SU-DHL-6 (cell line): ENCODE measurements around the gene RYR2.

Source experiments
- H2AFZ ChIP-seq: fragments of 200-600 bp; sonication (generic); 2 replicates; pipeline ENCODE4 v1.6.1; 2014; ENCODE audit warnings: low read depth, mild to moderate bottlenecking, moderate library complexity, mixed read lengths, antibody characterized with exemption, low read length; ENCODE audit not compliant: severe bottlenecking
- H3F3A ChIP-seq: fragments of 200-600 bp; shearing (Covaris generic); 2 replicates; pipeline ENCODE4 v1.6.0; 2016; ENCODE audit warnings: antibody characterized with exemption, mild to moderate bottlenecking; ENCODE audit not compliant: insufficient read depth
- H3K27ac ChIP-seq: fragments of 200-600 bp; sonication (generic); 2 replicates; pipeline ENCODE4 v1.5.1; 2016; ENCODE audit warnings: low read depth, mild to moderate bottlenecking, low read length, moderate library complexity, mixed read lengths
- H3K27me3 ChIP-seq: fragments of 200-600 bp; sonication (generic), shearing (Covaris generic); 2 replicates; pipeline ENCODE4 v1.6.0; 2014; ENCODE audit warnings: mild to moderate bottlenecking, low read length
- H3K36me3 ChIP-seq: fragments of 200-600 bp; sonication (generic); 2 replicates; pipeline ENCODE4 v1.6.1; 2014; ENCODE audit warnings: mild to moderate bottlenecking, low read length, mixed read lengths
- H3K4me2 ChIP-seq: fragments of 300-600, 200-600 bp; shearing (Covaris generic), sonication (generic); 2 replicates; pipeline ENCODE4 v1.6.0; 2014; ENCODE audit warnings: low read length, low read depth, mild to moderate bottlenecking; ENCODE audit not compliant: poor library complexity, severe bottlenecking
- H3K4me3 ChIP-seq: fragments of 200-600 bp; sonication (generic); 2 replicates; pipeline ENCODE4 v1.5.1; 2014; ENCODE audit warnings: antibody characterized with exemption, low read length, mild to moderate bottlenecking, mixed read lengths; ENCODE audit not compliant: insufficient read depth, poor library complexity, severe bottlenecking
- H3K79me2 ChIP-seq: fragments of 200-600 bp; sonication (generic); 2 replicates; pipeline ENCODE4 v1.6.1; 2014; ENCODE audit warnings: mild to moderate bottlenecking, low read length, moderate library complexity; ENCODE audit not compliant: insufficient read depth
- H3K9ac ChIP-seq: fragments of 200-600 bp; sonication (generic); 2 replicates; pipeline ENCODE4 v1.7.0; 2014; ENCODE audit warnings: mild to moderate bottlenecking, low read length
- H3K9me2 ChIP-seq: fragments of 200-600 bp; sonication (generic); replicated peaks from 2 replicates; pipeline ENCODE4 v1.6.1; 2014; ENCODE audit warnings: low read length; ENCODE audit not compliant: insufficient read depth
- H3K9me3 ChIP-seq: fragments of 200-600 bp; sonication (generic); 2 replicates; pipeline ENCODE4 v1.6.1; 2014; ENCODE audit warnings: low read length, mixed read lengths; ENCODE audit not compliant: insufficient read depth
- H4K20me1 ChIP-seq: fragments of 200-600 bp; sonication (generic); 2 replicates; pipeline ENCODE4 v1.6.1; 2014; ENCODE audit warnings: low read depth, mild to moderate bottlenecking, antibody characterized with exemption, low read length, moderate library complexity, mixed read lengths
- CTCF ChIP-seq: fragments of 200-600 bp; sonication (generic); IDR thresholded peaks from one replicate; pipeline ENCODE4 v1.5.1; 2017; ENCODE audit warnings: antibody characterized with exemption, mild to moderate bottlenecking, low read length, moderate library complexity; ENCODE audit not compliant: insufficient read depth, poor library complexity, severe bottlenecking
- EZH2phosphoT487 ChIP-seq: fragments of 200-600 bp; sonication (generic), shearing (Covaris generic); conservative IDR thresholded peaks from 2 replicates; pipeline ENCODE4 v1.6.1; 2018; ENCODE audit warnings: mild to moderate bottlenecking, antibody characterized with exemption, low read length, moderate library complexity, mixed read lengths

The RYR2 gene

DNA sequence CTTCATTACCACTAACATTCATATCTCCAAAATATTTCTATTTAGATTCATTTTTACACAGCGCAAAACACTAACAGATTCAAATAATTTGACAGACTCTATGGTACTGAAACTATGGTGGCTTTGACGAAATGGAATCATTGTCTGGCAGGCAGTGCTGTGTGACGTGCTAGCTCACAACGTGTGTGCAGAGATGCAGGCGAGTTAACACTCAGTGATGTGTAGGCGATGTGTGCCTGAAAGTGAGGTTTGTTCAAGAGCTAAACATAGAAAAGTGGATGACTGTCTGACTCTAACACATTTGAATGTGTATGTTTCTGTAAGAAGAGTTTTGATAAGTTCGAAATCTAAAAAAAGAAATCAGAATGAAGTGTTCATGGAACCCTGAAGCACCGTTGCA, 97.7 kb downstream of the RYR2 start:
- H3K79me2 ChIP-seq, result no peaks in the 10 kb centered on the region
- no peak overlapping the region for H3K4me3 ChIP-seq

DNA sequence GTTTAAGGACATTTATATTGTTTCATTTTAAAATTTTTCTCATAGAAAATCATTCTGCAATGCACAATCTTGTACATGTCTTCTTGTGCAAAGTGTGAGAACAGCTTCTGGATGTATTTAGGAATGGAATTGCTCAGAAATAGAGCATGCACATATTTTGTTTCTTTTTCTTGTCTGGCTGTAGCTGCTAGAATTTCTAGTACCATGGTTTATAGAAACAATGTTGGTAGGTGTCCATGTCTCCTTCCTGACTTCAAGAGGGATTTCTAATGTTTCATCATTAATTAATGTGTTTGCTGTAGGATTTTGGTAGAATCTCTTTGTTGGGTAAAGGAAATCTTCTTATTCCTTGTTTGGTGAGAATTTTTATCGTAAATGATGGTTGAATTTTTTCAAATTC, 99.0 kb downstream of the RYR2 start:
- no peak overlapping the region for H3K4me2 ChIP-seq
- H3K79me2 ChIP-seq, result no peaks in the 10 kb centered on the region

More for the DNA sequence above, 97.7 kb downstream of the RYR2 start:
- no peak overlapping the region for H3K27ac ChIP-seq
- TF ChIP-seq CTCF, result no peak
- TF ChIP-seq EZH2phosphoT487, result no peak
- H3K4me2 ChIP-seq, result no peak overlapping the region
- H3K9me2 ChIP-seq, result no peaks in the 10 kb centered on the region
- no peaks in the 10 kb centered on the region for H3K27me3 ChIP-seq
- no peaks in the 10 kb centered on the region for H3F3A ChIP-seq
- H2AFZ ChIP-seq, result no peak overlapping the region
- H4K20me1 ChIP-seq, result no peaks in the 10 kb centered on the region
- no peak overlapping the region for H3K9ac ChIP-seq
- H3K9me3 ChIP-seq, result no peaks in the 10 kb centered on the region
- H3K36me3 ChIP-seq, result no peaks in the 10 kb centered on the region

GRCh38 chr1:237141502-237141901, 99.5 kb downstream of the RYR2 start:
- TF ChIP-seq EZH2phosphoT487 (no peak), CTCF (no peak)
- H3K36me3 ChIP-seq, result no peaks in the 10 kb centered on the region
- H3K4me3 ChIP-seq, result no peak overlapping the region
- H3K9me3 ChIP-seq, result no peaks in the 10 kb centered on the region
- no peak overlapping the region for H3K27ac ChIP-seq
- H3F3A ChIP-seq, result no peaks in the 10 kb centered on the region
- no peak overlapping the region for H3K4me2 ChIP-seq
- H2AFZ ChIP-seq, result no peak overlapping the region
- no peaks in the 10 kb centered on the region for H3K27me3 ChIP-seq
- no peaks in the 10 kb centered on the region for H4K20me1 ChIP-seq
- H3K9me2 ChIP-seq, result no peaks in the 10 kb centered on the region
- no peak overlapping the region for H3K9ac ChIP-seq
- no peaks in the 10 kb centered on the region for H3K79me2 ChIP-seq

More for the DNA sequence above, 99.0 kb downstream of the RYR2 start:
- H3K4me3 ChIP-seq, result no peak overlapping the region
- no peaks in the 10 kb centered on the region for H3K27me3 ChIP-seq
- no peak overlapping the region for H3K27ac ChIP-seq
- no peaks in the 10 kb centered on the region for H3K36me3 ChIP-seq
- H4K20me1 ChIP-seq, result no peaks in the 10 kb centered on the region
- no peaks in the 10 kb centered on the region for H3F3A ChIP-seq
- TF ChIP-seq EZH2phosphoT487 (no peak), CTCF (no peak)
- H2AFZ ChIP-seq, result no peak overlapping the region
- no peaks in the 10 kb centered on the region for H3K9me2 ChIP-seq
- no peaks in the 10 kb centered on the region for H3K9me3 ChIP-seq
- no peak overlapping the region for H3K9ac ChIP-seq
